Neural crest cell (in vitro differentiated cells): ENCODE measurements around the gene PCCA. TPM values are rescaled to one million over a fixed set of nuclear protein-coding genes. Genes with fewer than 3 reads are reported as not detected.

Experiments used
- DNase-seq: peaks from one replicate; pipeline ENCODE4 v3.0.0; 2021; ENCODE audit warnings: low read depth, mixed read lengths, low spot score
- H3K27ac Mint-ChIP-seq: one replicate; pipeline ENCODE4 v1.8.0; 2021; ENCODE audit warnings: mild to moderate bottlenecking, mixed read lengths; ENCODE audit not compliant: unreplicated experiment
- H3K27me3 Mint-ChIP-seq: 2 replicates; pipeline ENCODE4 v1.8.0; 2021; ENCODE audit warnings: low read depth, mild to moderate bottlenecking, mixed read lengths
- H3K36me3 Mint-ChIP-seq: 2 replicates; pipeline ENCODE4 v1.8.0; 2021; ENCODE audit warnings: low read depth, mild to moderate bottlenecking, mixed read lengths
- H3K4me1 Mint-ChIP-seq: 2 replicates; pipeline ENCODE4 v1.8.0; 2021; ENCODE audit warnings: mixed read lengths
- H3K4me3 Mint-ChIP-seq: one replicate; pipeline ENCODE4 v1.8.0; 2021; ENCODE audit warnings: mild to moderate bottlenecking, mixed read lengths
- H3K9me3 Mint-ChIP-seq: 2 replicates; pipeline ENCODE4 v1.8.0; 2021; ENCODE audit warnings: mixed read lengths
- total RNA-seq: library from RNA; stranded (reverse); gene quantifications from 2 replicates; pipeline ENCODE4 v1.2.1, GENCODE V29; 2021
- TF ChIP-seq, protein P1 (sequence below): fragments of 200-600 bp; sonication (generic); conservative IDR thresholded peaks from 2 replicates; pipeline ENCODE4 v1.5.0; 2021; ENCODE audit warnings: antibody characterized with exemption, mild to moderate bottlenecking

Gene PCCA
- total RNA-seq, 1 donor from 2014 or later, result 40.6 TPM

DNA sequence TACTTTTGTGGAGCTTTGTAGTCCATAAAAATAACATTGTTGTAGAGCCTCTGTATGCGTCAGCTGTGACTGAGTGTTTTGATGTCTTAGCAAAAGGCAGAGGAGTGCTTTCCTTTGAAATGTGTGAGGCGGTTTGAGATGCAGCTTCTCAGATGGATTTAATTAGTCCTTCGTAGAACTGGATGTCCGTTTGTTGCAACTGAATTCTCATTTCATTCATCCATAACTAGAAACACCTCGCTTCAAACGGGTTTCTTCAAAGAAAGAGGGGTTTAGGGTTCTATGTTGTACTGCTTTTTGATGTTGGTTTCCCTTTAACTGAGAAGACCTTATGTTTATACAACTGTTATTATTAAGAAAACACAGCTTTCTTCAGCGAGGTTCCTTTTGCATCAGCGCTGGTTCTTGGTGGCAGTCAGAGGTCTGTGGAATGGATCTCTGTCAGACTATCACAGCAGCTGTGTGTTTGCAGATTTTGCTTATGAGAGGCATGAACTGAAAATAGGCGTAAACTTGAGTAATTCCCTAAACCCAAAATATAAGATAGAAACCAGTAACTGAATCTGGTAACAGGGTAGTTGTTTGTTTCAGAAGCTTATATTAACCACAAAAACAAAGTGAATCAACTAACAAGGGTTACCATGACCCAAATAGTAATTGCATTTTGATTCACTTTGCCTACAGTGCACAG, 305.3 kb downstream of the PCCA start:
- H3K27ac Mint-ChIP-seq, result peak overlapping the region; percentile 62
- peaks cover 53% of the 10 kb centered on the region for H3K4me1 Mint-ChIP-seq
- DNase-seq, result no peak
- H3K36me3 Mint-ChIP-seq, result no peaks in the 10 kb centered on the region
- H3K9me3 Mint-ChIP-seq, result no peaks in the 10 kb centered on the region
- H3K4me3 Mint-ChIP-seq, result peak overlapping the region; percentile 13
- TF ChIP-seq, protein P1, sequence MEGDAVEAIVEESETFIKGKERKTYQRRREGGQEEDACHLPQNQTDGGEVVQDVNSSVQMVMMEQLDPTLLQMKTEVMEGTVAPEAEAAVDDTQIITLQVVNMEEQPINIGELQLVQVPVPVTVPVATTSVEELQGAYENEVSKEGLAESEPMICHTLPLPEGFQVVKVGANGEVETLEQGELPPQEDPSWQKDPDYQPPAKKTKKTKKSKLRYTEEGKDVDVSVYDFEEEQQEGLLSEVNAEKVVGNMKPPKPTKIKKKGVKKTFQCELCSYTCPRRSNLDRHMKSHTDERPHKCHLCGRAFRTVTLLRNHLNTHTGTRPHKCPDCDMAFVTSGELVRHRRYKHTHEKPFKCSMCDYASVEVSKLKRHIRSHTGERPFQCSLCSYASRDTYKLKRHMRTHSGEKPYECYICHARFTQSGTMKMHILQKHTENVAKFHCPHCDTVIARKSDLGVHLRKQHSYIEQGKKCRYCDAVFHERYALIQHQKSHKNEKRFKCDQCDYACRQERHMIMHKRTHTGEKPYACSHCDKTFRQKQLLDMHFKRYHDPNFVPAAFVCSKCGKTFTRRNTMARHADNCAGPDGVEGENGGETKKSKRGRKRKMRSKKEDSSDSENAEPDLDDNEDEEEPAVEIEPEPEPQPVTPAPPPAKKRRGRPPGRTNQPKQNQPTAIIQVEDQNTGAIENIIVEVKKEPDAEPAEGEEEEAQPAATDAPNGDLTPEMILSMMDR, result no peak
- H3K27me3 Mint-ChIP-seq, result no peaks in the 10 kb centered on the region

DNA sequence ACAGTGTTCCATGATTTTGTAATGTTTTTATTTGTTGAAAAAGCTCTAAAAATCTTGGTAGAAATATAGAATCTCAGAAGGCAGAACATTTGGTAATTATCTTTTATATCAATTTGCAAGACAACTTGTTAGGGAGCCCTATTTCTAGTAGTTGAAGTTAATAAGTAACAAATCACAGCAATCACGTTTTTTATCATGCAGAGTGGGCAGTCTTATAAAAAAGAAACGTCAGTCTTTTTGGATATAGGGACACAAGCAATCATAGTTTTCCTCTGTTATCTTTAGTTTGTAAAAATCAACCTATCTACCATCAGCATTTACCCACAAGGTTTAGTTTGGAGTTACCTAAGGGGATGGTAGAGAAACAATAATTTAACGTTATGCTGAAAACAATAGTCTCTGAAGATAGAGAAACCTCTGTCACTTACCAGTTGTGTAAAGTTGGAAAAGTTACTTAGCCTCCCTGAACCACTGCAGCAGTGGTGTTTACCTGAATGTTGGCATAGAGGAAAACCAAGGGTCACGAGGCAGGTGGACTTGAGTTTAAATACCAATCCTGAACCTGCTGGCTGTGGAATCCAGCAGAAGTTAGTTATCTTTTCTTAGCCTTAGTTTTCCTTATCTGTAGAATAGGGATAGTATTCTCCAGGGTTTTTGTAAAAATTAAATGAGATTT, 306.9 kb downstream of the PCCA start:
- TF ChIP-seq, protein P1, result no peak
- Mint-ChIP-seq H3K27me3 (no peaks in the 10 kb centered on the region), H3K4me1 (peaks cover 61% of the 10 kb centered on the region), H3K27ac (no peak overlapping the region), H3K4me3 (no peak overlapping the region), H3K36me3 (peaks cover 2% of the 10 kb centered on the region), H3K9me3 (peaks cover 2% of the 10 kb centered on the region)
- no peak for DNase-seq

DNA sequence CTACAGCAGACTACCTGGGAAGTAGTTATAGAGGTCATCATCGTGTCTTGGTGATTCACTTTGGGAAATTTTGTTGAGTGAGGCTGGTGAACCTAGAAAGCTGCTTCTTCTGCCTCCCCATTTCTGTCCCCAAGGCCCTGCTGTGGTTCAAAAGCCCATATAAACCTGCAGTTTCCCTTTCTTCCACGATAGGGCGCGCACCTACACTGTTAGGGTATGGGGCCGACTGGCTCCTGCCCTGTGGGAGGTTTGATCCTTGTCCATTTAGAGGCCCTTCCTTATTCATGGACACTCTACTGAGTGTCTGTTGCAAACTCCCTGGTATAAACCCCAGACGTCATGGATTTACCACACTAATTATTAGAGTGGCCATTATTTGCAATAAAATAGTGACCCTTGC, 307.9 kb downstream of the PCCA start:
- no peak for DNase-seq
- TF ChIP-seq, protein P1, result no peak
- Mint-ChIP-seq H3K36me3 (peaks cover 6% of the 10 kb centered on the region), H3K4me1 (peaks cover 62% of the 10 kb centered on the region), H3K4me3 (no peak overlapping the region), H3K27me3 (no peaks in the 10 kb centered on the region), H3K9me3 (peaks cover 6% of the 10 kb centered on the region), H3K27ac (no peak overlapping the region)

- Mint-ChIP-seq H3K9me3 (peaks cover 11% of the 10 kb centered on the region), H3K36me3 (peaks cover 11% of the 10 kb centered on the region), H3K4me3 (no peak overlapping the region), H3K27ac (no peak overlapping the region), H3K4me1 (peaks cover 56% of the 10 kb centered on the region), H3K27me3 (no peaks in the 10 kb centered on the region)
- TF ChIP-seq, protein P1, result no peak
- DNase-seq, result no peak
Observed at GRCh38 chr13:100397627-100398026, 308.7 kb downstream of the PCCA start.

GRCh38 chr13:100398360-100398759, 309.5 kb downstream of the PCCA start:
- Mint-ChIP-seq H3K36me3 (peaks cover 18% of the 10 kb centered on the region), H3K9me3 (peaks cover 17% of the 10 kb centered on the region), H3K4me3 (no peak overlapping the region), H3K27me3 (no peaks in the 10 kb centered on the region), H3K27ac (peak overlapping the region; percentile 43), H3K4me1 (peaks cover 50% of the 10 kb centered on the region)
- DNase-seq, result no peak
- TF ChIP-seq, protein P1, result no peak
